ENCODE measurements around the gene NDST3. TPM values are rescaled to one million over a fixed set of nuclear protein-coding genes. Genes with fewer than 3 reads are reported as not detected.

Gene NDST3
- not detected for total RNA-seq

- H3K9me3 Mint-ChIP-seq = no peaks in the 10 kb centered on the region
- H3K27ac Mint-ChIP-seq = no peak within 1 kb of the TSS
- peaks cover 6 to 10% of the 10 kb centered on the region in 2 donors for H3K36me3 Mint-ChIP-seq
- DNase-seq (ENCODE audit: low spot score in 2 of 2) (peak in 1 of 2 donors; percentile 7), ATAC-seq (peak in 1 of 2 donors; percentile 63)
Measured at GRCh38 chr4:118034053-118034785, at the start of gene NDST3. TSS of gene NDST3 (plus strand) at chr4:118034486. CDS start at chr4:118053911, 19,425 bp downstream.

- DNase-seq (ENCODE audit: low spot score in 2 of 2) (no peak), ATAC-seq (no peak)
- peaks cover 0 to 5% of the 10 kb centered on the region in 2 donors for H3K9me3 Mint-ChIP-seq
- H3K27ac Mint-ChIP-seq = no peak overlapping the region
- no peaks in the 10 kb centered on the region for H3K36me3 Mint-ChIP-seq
Measured at GRCh38 chr4:117986321-117986720, 48.0 kb upstream of the NDST3 start.

GRCh38 chr4:117987464-117987863 lies 46.8 kb upstream of the NDST3 start:
- DNase-seq (ENCODE audit: low spot score in 2 of 2) = no peak
- ATAC-seq = no peak
- peaks cover 0 to 5% of the 10 kb centered on the region in 2 donors for H3K9me3 Mint-ChIP-seq
- H3K27ac Mint-ChIP-seq = peak overlapping the region in 1 of 2 donors; percentile 3
- no peaks in the 10 kb centered on the region for H3K36me3 Mint-ChIP-seq

- no peaks in the 10 kb centered on the region for H3K36me3 Mint-ChIP-seq
- DNase-seq (ENCODE audit: low spot score in 2 of 2) (no peak), ATAC-seq (no peak)
- no peak overlapping the region for H3K27ac Mint-ChIP-seq
- peaks cover 0 to 7% of the 10 kb centered on the region in 2 donors for H3K9me3 Mint-ChIP-seq
Measured at GRCh38 chr4:117996891-117997290, 37.4 kb upstream of the NDST3 start.

GRCh38 chr4:118004088-118004487 lies 30.2 kb upstream of the NDST3 start:
- DNase-seq (ENCODE audit: low spot score in 2 of 2) (no peak), ATAC-seq (no peak)
- no peak overlapping the region for H3K27ac Mint-ChIP-seq
- no peaks in the 10 kb centered on the region for H3K36me3 Mint-ChIP-seq
- H3K9me3 Mint-ChIP-seq = no peaks in the 10 kb centered on the region

- no peak for DNase-seq (ENCODE audit: low spot score in 2 of 2)
- ATAC-seq = no peak
- no peaks in the 10 kb centered on the region for H3K9me3 Mint-ChIP-seq
- no peak overlapping the region for H3K27ac Mint-ChIP-seq
- no peaks in the 10 kb centered on the region for H3K36me3 Mint-ChIP-seq
Measured at GRCh38 chr4:118005883-118006282, 28.4 kb upstream of the NDST3 start.

- H3K9me3 Mint-ChIP-seq = no peaks in the 10 kb centered on the region
Measured at GRCh38 chr4:118012142-118012541, 22.1 kb upstream of the NDST3 start.

GRCh38 chr4:118014831-118015230 lies 19.5 kb upstream of the NDST3 start:
- Mint-ChIP-seq H3K9me3 (no peaks in the 10 kb centered on the region), H3K36me3 (no peaks in the 10 kb centered on the region), H3K27ac (no peak overlapping the region)
- no peak for DNase-seq (ENCODE audit: low spot score in 2 of 2)
- no peak for ATAC-seq

More at GRCh38 chr4:118012142-118012541, 22.1 kb upstream of the NDST3 start:
- Mint-ChIP-seq H3K36me3 (no peaks in the 10 kb centered on the region), H3K27ac (no peak overlapping the region)
- ATAC-seq (no peak), DNase-seq (ENCODE audit: low spot score in 2 of 2) (no peak)

GRCh38 chr4:118018381-118019145 lies 15.7 kb upstream of the NDST3 start:
- Mint-ChIP-seq H3K9me3 (no peaks in the 10 kb centered on the region), H3K36me3 (no peaks in the 10 kb centered on the region), H3K27ac (no peak overlapping the region)
- DNase-seq (ENCODE audit: low spot score in 2 of 2) (no peak), ATAC-seq (no peak)

- no peaks in the 10 kb centered on the region for H3K36me3 Mint-ChIP-seq
- H3K27ac Mint-ChIP-seq = no peak overlapping the region
- no peak for ATAC-seq
- H3K9me3 Mint-ChIP-seq = no peaks in the 10 kb centered on the region
- DNase-seq (ENCODE audit: low spot score in 2 of 2) = no peak
Measured at GRCh38 chr4:118026806-118027205, 7.5 kb upstream of the NDST3 start.

- Mint-ChIP-seq H3K9me3 (no peaks in the 10 kb centered on the region), H3K27ac (no peak overlapping the region), H3K36me3 (peaks cover 6 to 8% of the 10 kb centered on the region in 2 donors)
- DNase-seq (ENCODE audit: low spot score in 2 of 2) = no peak
- no peak for ATAC-seq
Measured at GRCh38 chr4:118029224-118029623, 5.1 kb upstream of the NDST3 start.

- DNase-seq (ENCODE audit: low spot score in 2 of 2) (no peak), ATAC-seq (no peak)
- Mint-ChIP-seq H3K36me3 (peaks cover 6 to 10% of the 10 kb centered on the region in 2 donors), H3K27ac (no peak overlapping the region), H3K9me3 (no peaks in the 10 kb centered on the region)
Measured at GRCh38 chr4:118032691-118033090, 1.6 kb upstream of the NDST3 start.

- ATAC-seq (peak; percentile 31 to 56), DNase-seq (ENCODE audit: low spot score in 2 of 2) (no peak)
- Mint-ChIP-seq H3K9me3 (no peaks in the 10 kb centered on the region), H3K36me3 (peaks cover 6 to 10% of the 10 kb centered on the region in 2 donors), H3K27ac (no peak overlapping the region)
Measured at GRCh38 chr4:118033148-118034052, 886 bp upstream of the NDST3 start.

GRCh38 chr4:118035309-118035708 lies 1.0 kb downstream of the NDST3 start:
- DNase-seq (ENCODE audit: low spot score in 2 of 2) = no peak
- no peak for ATAC-seq
- Mint-ChIP-seq H3K9me3 (no peaks in the 10 kb centered on the region), H3K36me3 (peaks cover 6 to 10% of the 10 kb centered on the region in 2 donors), H3K27ac (no peak overlapping the region)

- H3K36me3 Mint-ChIP-seq = peaks cover 6 to 10% of the 10 kb centered on the region in 2 donors
- H3K27ac Mint-ChIP-seq = no peak overlapping the region
- no peaks in the 10 kb centered on the region for H3K9me3 Mint-ChIP-seq
- DNase-seq (ENCODE audit: low spot score in 2 of 2) (no peak), ATAC-seq (no peak)
Measured at GRCh38 chr4:118036336-118036735, 2.0 kb downstream of the NDST3 start.

GRCh38 chr4:118037955-118038354 lies 3.7 kb downstream of the NDST3 start:
- peaks cover 0 to 7% of the 10 kb centered on the region in 2 donors for H3K9me3 Mint-ChIP-seq
- H3K27ac Mint-ChIP-seq = no peak overlapping the region
- ATAC-seq (no peak), DNase-seq (ENCODE audit: low spot score in 2 of 2) (no peak)
- peaks cover 2 to 5% of the 10 kb centered on the region in 2 donors for H3K36me3 Mint-ChIP-seq

GRCh38 chr4:118046323-118046722 lies 12.0 kb downstream of the NDST3 start:
- DNase-seq (ENCODE audit: low spot score in 2 of 2) (no peak), ATAC-seq (no peak)
- Mint-ChIP-seq H3K27ac (no peak overlapping the region), H3K36me3 (peaks cover 0 to 4% of the 10 kb centered on the region in 2 donors), H3K9me3 (peaks cover 3 to 7% of the 10 kb centered on the region in 2 donors)
